ENCODE data around the gene TMPRSS5. TPM values are rescaled to one million over a fixed set of nuclear protein-coding genes. Genes with fewer than 3 reads are reported as not detected.
A peak's percentile ranks its signal among the peaks of the same experiment; 100 is the strongest.
"Not testable (repeated sequence)": the region's sequence is repeated elsewhere in the genome, so short reads cannot be mapped to it uniquely, and the experiment has no call there.

The TMPRSS5 gene
- 0.42 and 0.56 TPM in 2 replicates for total RNA-seq (2014; rRNA removed; shearing (Covaris generic))

GRCh38 chr11:113705871-113706655, at the start of gene TMPRSS5:
TMPRSS5 (minus strand) TSS chr11:113706308; CDS start chr11:113706224, 84 bp downstream.
- H3K4me1 ChIP-seq, result no peaks in the 10 kb centered on the region

GRCh38 chr11:113752932-113753331, 46.8 kb upstream of the TMPRSS5 start:
- Histone ChIP-seq H3K9me3 (replicated peaks) (no peaks in the 10 kb centered on the region), H3K36me3 (peaks cover 31% of the 10 kb centered on the region), H3K4me3 (no peak overlapping the region), H3K27ac (no peak overlapping the region), H3K4me1 (no peaks in the 10 kb centered on the region), H3K27me3 (no peaks in the 10 kb centered on the region)
- DNase-seq, result no peak

More at GRCh38 chr11:113705871-113706655, at the start of gene TMPRSS5:
- Histone ChIP-seq H3K27ac (no peak within 1 kb of the TSS), H3K9me3 (replicated peaks) (no peaks in the 10 kb centered on the region), H3K27me3 (no peaks in the 10 kb centered on the region), H3K4me3 (no peak within 1 kb of the TSS), H3K36me3 (no peaks in the 10 kb centered on the region)
- DNase-seq, result peak in 1 of 2 experiments; percentile 24

GRCh38 chr11:113736323-113736722, 30.2 kb upstream of the TMPRSS5 start:
- no peak for DNase-seq
- no peaks in the 10 kb centered on the region for H3K9me3 ChIP-seq (replicated peaks)
- H3K27me3 ChIP-seq, result no peaks in the 10 kb centered on the region
- no peak overlapping the region for H3K27ac ChIP-seq
- no peaks in the 10 kb centered on the region for H3K4me1 ChIP-seq
- no peak overlapping the region for H3K4me3 ChIP-seq
- H3K36me3 ChIP-seq, result peaks cover 21% of the 10 kb centered on the region

DNA sequence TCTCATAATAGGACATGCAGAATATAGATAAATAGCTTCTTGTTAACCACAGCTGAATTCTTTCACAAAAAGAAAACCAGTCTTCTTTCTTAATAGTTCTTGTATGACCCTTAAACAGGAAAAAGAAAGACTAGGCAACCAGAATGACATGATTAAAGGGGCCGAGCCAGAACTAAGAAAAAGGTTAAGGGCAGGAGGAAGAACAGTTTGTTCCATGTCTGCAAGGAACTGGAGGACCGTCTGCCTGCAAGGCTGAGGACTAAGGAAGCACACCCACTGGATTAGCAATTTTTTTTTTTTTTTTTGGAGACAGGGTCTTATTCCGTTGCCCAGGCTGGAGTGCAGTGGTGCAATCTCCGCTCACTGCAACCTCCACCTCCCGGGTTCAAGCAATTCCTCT, 26.0 kb upstream of the TMPRSS5 start:
- Histone ChIP-seq H3K9me3 (replicated peaks) (no peaks in the 10 kb centered on the region), H3K4me1 (no peaks in the 10 kb centered on the region), H3K36me3 (peaks cover 11% of the 10 kb centered on the region), H3K4me3 (no peak overlapping the region), H3K27ac (no peak overlapping the region), H3K27me3 (no peaks in the 10 kb centered on the region)
- no peak for DNase-seq

DNA sequence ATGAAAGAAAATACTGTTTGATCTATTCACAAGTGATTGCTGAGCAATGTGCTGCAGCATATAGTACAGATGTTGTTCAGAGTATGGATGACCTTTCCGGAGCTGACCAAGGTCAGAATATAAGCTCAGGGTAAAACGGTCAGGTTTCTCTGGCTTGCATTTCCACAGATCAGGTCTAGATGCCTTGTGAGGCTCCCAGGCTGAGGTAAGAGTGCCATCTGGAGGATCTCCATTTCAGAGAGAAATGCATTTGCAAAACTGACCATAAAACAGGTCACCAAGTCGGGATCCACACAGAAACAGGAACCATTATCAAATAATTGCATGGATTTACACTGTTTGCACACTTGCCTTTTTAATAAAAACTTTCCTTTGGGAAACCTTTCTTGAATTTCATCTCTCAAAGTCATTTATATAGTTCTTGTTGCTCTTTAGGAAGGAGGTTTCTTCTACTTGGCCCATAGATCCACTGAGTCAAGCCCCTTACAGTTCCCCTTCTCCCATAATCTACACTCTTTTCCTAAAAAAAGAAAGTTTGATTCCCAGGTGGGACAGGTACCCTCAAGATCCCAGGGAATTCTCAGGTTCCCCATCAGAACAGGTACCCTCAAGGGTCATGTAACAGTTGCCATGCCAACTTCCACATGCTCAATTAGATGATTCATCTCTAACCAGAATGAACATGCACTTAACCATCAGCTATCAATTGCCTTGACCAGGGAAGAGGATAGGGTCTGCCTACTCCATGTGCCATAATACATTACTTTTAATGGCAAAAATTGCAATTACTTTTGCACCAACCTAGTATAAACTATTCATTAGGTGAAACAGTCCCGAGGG, 25.0 kb upstream of the TMPRSS5 start:
- Histone ChIP-seq H3K27me3 (no peaks in the 10 kb centered on the region), H3K36me3 (peaks cover 9% of the 10 kb centered on the region), H3K27ac (no peak overlapping the region), H3K9me3 (replicated peaks) (no peaks in the 10 kb centered on the region), H3K4me3 (no peak overlapping the region), H3K4me1 (no peaks in the 10 kb centered on the region)
- DNase-seq, result peak; percentile 21 to 59

GRCh38 chr11:113729456-113729855, 23.3 kb upstream of the TMPRSS5 start:
- no peak for DNase-seq
- Histone ChIP-seq H3K9me3 (replicated peaks) (no peaks in the 10 kb centered on the region), H3K36me3 (no peaks in the 10 kb centered on the region; the same call in 1 of the 2 replicates), H3K4me3 (no peak overlapping the region), H3K27me3 (no peaks in the 10 kb centered on the region), H3K4me1 (no peaks in the 10 kb centered on the region), H3K27ac (no peak overlapping the region)

DNA sequence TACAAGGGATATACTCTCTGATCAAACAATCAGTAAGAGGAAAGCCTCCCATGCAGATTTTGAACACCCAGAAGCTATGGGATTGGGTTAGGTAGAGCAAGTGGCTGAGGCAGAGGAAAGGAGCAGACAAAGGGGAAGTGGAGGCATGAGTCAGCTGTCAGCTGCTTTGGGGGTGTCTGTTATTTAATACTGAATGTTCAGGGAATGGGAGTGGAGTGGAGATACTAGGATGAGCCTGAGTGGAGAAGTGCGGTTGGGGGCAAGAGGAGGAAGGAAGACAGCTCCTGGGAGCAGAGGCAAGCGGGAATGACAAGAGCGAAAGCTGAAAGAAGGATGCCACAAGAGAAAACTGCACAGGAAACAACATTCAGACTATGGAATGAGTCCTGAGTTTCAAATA, 22.7 kb upstream of the TMPRSS5 start:
- no peak for DNase-seq
- Histone ChIP-seq H3K4me1 (no peaks in the 10 kb centered on the region), H3K9me3 (replicated peaks) (no peaks in the 10 kb centered on the region), H3K36me3 (no peaks in the 10 kb centered on the region; the same call in 1 of the 2 replicates), H3K27me3 (no peaks in the 10 kb centered on the region), H3K4me3 (no peak overlapping the region), H3K27ac (no peak overlapping the region)

DNA sequence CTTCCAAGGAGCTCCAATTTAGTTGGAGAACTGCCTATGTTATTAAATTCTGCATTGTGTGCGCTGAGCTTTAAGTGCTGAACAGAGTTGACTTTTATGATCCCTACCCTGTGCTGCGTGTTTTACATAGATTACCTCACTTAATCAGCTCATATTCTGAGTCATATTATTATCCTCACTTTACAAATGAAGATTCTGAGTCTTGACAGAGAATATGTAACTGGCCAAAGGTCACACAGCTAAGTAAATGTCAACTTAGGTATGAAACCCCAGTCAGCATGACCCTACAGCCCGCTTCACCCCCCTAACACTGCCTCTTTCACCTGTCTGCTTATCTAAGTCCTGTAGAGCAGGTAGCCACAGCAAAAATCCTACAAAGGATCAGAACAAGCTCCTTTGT, 19.8 kb upstream of the TMPRSS5 start:
- Histone ChIP-seq H3K4me1 (no peaks in the 10 kb centered on the region), H3K27ac (no peak overlapping the region), H3K27me3 (no peaks in the 10 kb centered on the region), H3K4me3 (no peak overlapping the region), H3K36me3 (no peaks in the 10 kb centered on the region), H3K9me3 (replicated peaks) (no peaks in the 10 kb centered on the region)
- DNase-seq, result no peak

DNA sequence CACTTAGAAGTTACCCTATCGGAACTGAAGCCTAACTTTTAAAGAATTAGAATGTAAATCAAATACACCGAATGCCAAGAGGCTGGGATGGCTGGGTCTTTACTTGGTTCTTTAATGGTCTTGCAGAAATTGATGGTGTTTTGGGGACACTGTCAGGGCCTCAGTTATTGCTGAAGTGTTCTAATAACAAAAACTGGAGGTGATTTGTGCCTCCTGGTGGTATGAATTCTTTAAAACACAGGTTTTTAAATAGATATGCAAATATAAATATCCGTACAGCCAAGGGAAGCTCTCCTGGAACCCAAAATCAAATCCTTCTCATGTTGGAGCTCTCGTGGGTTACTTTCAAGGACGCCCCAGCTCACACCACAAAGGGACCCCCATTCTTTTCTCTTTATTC, 19.3 kb upstream of the TMPRSS5 start:
- no peaks in the 10 kb centered on the region for H3K36me3 ChIP-seq
- no peaks in the 10 kb centered on the region for H3K27me3 ChIP-seq
- H3K27ac ChIP-seq, result no peak overlapping the region
- H3K9me3 ChIP-seq (replicated peaks), result no peaks in the 10 kb centered on the region
- no peak for DNase-seq
- H3K4me3 ChIP-seq, result no peak overlapping the region
- no peaks in the 10 kb centered on the region for H3K4me1 ChIP-seq

DNA sequence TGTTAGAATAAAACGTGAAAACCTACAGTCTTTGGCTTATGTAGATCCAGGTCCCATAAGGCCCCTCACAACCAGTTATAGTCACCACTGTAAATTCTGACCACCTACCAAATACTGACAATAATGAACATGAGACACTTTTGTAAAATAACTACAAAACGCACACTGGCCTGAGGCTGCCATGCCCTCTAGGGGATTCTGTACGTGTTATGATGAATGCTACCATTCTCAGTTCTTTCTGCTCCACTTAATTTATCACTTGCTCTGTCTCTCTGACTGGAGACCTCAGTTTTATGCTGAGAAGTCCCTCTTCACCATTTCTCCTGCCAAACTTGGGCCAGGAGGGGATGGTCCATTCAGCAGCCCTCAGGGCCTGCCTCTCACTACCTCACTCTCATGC, 18.7 kb upstream of the TMPRSS5 start:
- Histone ChIP-seq H3K36me3 (no peaks in the 10 kb centered on the region), H3K9me3 (replicated peaks) (no peaks in the 10 kb centered on the region), H3K4me1 (no peaks in the 10 kb centered on the region)

DNA sequence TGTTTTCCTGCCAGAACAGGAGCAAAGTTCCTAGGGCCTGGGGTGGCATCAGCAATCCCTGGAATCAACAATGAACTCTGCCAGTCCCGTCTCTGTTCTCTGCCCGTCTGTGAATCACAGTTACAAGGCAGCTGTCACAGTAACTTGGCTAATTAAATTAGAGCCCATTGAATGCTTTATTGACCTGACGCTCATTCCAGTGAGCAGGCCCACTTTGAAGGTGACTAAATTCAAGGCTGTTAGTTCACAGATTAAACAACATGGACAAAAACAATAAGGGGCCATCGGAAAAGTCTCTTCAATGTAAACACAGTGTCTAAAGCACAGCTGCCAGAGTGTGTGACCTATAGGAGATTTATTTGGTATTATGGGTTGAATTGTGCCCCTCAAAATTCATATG, 17.7 kb upstream of the TMPRSS5 start:
- H3K4me1 ChIP-seq, result no peaks in the 10 kb centered on the region
- no peak overlapping the region for H3K4me3 ChIP-seq
- no peaks in the 10 kb centered on the region for H3K36me3 ChIP-seq
- H3K9me3 ChIP-seq (replicated peaks), result no peaks in the 10 kb centered on the region
- no peak for DNase-seq
- no peaks in the 10 kb centered on the region for H3K27me3 ChIP-seq
- no peak overlapping the region for H3K27ac ChIP-seq

More for the DNA sequence above, 18.7 kb upstream of the TMPRSS5 start:
- Histone ChIP-seq H3K4me3 (no peak overlapping the region), H3K27me3 (no peaks in the 10 kb centered on the region), H3K27ac (no peak overlapping the region)
- DNase-seq, result no peak

DNA sequence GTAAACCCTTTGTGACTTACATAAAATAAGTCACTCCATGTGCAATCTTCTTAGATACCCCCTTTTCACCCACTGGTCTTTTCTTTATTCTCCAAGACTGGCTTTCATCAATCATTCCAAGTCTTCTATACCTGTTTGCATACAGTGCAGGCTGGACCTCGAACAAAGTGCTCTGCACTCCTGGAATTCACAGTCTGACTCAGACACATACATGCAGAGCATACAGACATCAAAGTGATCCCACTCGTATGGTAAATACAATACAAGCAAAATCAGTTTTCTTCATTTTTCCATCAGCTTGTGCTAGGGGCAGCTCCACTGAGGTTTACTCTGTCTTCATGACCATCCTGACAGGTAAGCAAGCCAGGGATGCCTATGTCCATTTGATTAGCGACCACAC, 16.8 kb upstream of the TMPRSS5 start:
- H3K9me3 ChIP-seq (replicated peaks), result no peaks in the 10 kb centered on the region
- H3K4me3 ChIP-seq, result no peak overlapping the region
- no peak for DNase-seq
- no peaks in the 10 kb centered on the region for H3K36me3 ChIP-seq
- H3K27me3 ChIP-seq, result no peaks in the 10 kb centered on the region
- H3K27ac ChIP-seq, result no peak overlapping the region
- no peaks in the 10 kb centered on the region for H3K4me1 ChIP-seq

DNA sequence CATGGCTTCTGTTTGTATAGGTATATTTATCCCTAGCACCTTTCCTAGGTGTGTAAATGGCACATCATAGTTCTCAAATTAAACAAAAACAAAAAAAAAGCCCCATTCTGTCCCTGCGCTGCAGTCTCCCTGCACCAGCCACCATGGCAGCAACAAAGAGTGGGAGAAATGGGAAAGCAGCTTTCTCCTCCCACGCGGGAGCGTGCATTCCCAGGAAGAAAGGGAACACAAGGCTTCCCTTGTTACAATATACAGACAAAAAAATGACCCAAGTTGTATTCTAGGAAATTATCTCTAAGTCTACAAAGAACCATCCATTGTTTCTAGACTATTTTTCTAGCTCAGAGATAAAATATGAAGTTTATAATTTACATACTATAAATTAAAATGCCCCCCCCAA, 16.1 kb upstream of the TMPRSS5 start:
- Histone ChIP-seq H3K36me3 (no peaks in the 10 kb centered on the region), H3K4me3 (no peak overlapping the region)
- DNase-seq, result no peak

DNA sequence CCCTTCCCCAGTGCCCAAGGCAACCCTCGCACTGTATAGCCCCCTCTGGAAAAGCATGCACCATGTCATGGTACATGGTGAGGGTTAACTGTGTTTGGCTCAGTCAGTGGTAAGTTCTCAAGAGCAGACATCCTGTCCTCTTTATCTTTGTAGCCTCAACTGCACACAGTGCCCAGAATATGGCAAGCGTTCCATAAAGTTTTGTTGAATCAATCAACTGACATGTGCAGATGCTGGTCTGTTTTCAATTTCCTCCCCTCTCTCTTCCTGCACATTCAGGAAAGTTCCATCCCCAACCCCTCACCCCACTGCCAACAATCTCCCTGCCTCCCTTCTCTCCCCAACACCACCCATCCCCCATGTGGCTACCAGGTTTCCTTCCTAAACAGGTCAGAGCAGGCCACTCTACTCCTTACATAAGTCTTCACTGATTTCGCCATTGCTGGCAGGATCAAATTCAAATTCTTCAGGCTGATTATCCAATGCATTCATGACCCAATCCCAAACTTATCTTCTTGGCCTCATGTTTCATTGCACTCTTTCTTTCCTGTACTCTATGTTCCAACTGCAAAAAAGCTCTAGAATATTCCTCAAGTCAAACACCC, 15.5 kb upstream of the TMPRSS5 start:
- Histone ChIP-seq H3K4me3 (no peak overlapping the region), H3K4me1 (no peaks in the 10 kb centered on the region)
- DNase-seq, result no peak

More for the DNA sequence above, 16.1 kb upstream of the TMPRSS5 start:
- no peaks in the 10 kb centered on the region for H3K27me3 ChIP-seq
- H3K4me1 ChIP-seq, result no peaks in the 10 kb centered on the region
- H3K27ac ChIP-seq, result no peak overlapping the region
- H3K9me3 ChIP-seq (replicated peaks), result no peaks in the 10 kb centered on the region

DNA sequence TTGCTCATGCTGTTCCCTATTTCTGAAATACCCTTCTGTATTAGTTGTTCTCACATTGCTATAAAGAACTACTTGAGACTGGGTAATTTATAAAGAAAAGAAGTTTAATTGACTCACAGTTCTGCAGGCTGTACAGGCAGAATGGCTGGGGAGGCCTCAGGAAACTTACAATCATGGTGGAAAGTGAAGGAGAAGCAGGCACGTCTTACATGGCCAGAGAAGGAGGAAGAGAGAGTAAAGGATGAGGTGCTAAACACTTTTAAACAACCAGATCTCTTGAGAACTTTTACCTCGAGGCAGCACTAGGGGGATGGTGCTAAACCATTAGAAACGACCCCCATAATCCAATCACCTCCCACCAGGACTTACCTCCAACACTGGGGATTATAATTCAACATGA, 14.4 kb upstream of the TMPRSS5 start:
- H3K4me3 ChIP-seq; H3K27me3 ChIP-seq; H3K9me3 ChIP-seq (replicated peaks); DNase-seq; H3K4me1 ChIP-seq; H3K27ac ChIP-seq; H3K36me3 ChIP-seq: not testable (repeated sequence)

More for the DNA sequence above, 15.5 kb upstream of the TMPRSS5 start:
- no peaks in the 10 kb centered on the region for H3K36me3 ChIP-seq
- H3K9me3 ChIP-seq (replicated peaks), result no peaks in the 10 kb centered on the region
- no peak overlapping the region for H3K27ac ChIP-seq
- H3K27me3 ChIP-seq, result no peaks in the 10 kb centered on the region
